KBM-7 (cell line): ENCODE results near the gene CROT.
A peak's percentile ranks its signal among the peaks of the same experiment; 100 is the strongest.

Experiments
- DNase-seq: peaks from one replicate; pipeline ENCODE4 v3.0.0-alpha.2; 2015
- in situ Hi-C: fragments of 300-500 bp; cut with MboI; formaldehyde crosslinking; loops from 2 replicates; pipeline ENCODE4 v1.14.3; 2020; ENCODE audit warnings: low sequenced_read_pairs, low pct_unique_long_range_greater_than_20kb, mixed read lengths

Gene CROT

GRCh38 chr7:87398446-87398845 lies 53.0 kb downstream of the CROT start:
- DNase-seq = no peak
- in situ Hi-C loops = no loop called here

GRCh38 chr7:87404674-87405073 lies 59.2 kb downstream of the CROT start:
- DNase-seq = no peak
- in situ Hi-C loops = no loop called here

- no peak for DNase-seq
- in situ Hi-C loops = no loop called here
Observed at GRCh38 chr7:87411186-87411585, 65.7 kb downstream of the CROT start.

- no peak for DNase-seq
- in situ Hi-C loops = no loop called here
Observed at GRCh38 chr7:87413029-87413428, 67.6 kb downstream of the CROT start.

GRCh38 chr7:87413951-87414793 lies 68.7 kb downstream of the CROT start:
- in situ Hi-C loops = no loop called here
- DNase-seq = no peak

GRCh38 chr7:87414794-87415188 lies 69.3 kb downstream of the CROT start:
- in situ Hi-C loops = no loop called here
- DNase-seq = no peak

- DNase-seq = peak; percentile 80
- in situ Hi-C loops = no loop called here
Observed at GRCh38 chr7:87416682-87417587, 71.5 kb downstream of the CROT start.

- no peak for DNase-seq
- in situ Hi-C loops = no loop called here
Observed at GRCh38 chr7:87420173-87420572, 74.7 kb downstream of the CROT start.

GRCh38 chr7:87424075-87424474 lies 78.6 kb downstream of the CROT start:
- no peak for DNase-seq
- in situ Hi-C loops = no loop called here

- in situ Hi-C loops = no loop called here
- no peak for DNase-seq
Observed at GRCh38 chr7:87426160-87426559, 80.7 kb downstream of the CROT start.

GRCh38 chr7:87427288-87427687 lies 81.8 kb downstream of the CROT start:
- no peak for DNase-seq
- in situ Hi-C loops = no loop called here

- in situ Hi-C loops = no loop called here
Observed at GRCh38 chr7:87432536-87432935, 87.1 kb downstream of the CROT start.

GRCh38 chr7:87435546-87435945 lies 90.1 kb downstream of the CROT start:
- in situ Hi-C loops = no loop called here
- no peak for DNase-seq

More at GRCh38 chr7:87432536-87432935, 87.1 kb downstream of the CROT start:
- no peak for DNase-seq

- DNase-seq = peak; percentile 9
- in situ Hi-C loops = no loop called here
Observed at GRCh38 chr7:87445897-87446296, 100.4 kb downstream of the CROT start.

GRCh38 chr7:87447116-87447635 lies 101.7 kb downstream of the CROT start:
- no peak for DNase-seq
- in situ Hi-C loops = no loop called here

- in situ Hi-C loops = no loop called here
- DNase-seq = peak; percentile 28
Observed at GRCh38 chr7:87448388-87448787, 102.9 kb downstream of the CROT start.
